DLD1 (cell line): ENCODE measurements around the gene GRAMD1C.
"Not testable (repeated sequence)": the region's sequence is repeated elsewhere in the genome, so short reads cannot be mapped to it uniquely, and the experiment has no call there.

ENCODE experiments used
- in situ Hi-C: cut with HindIII; loops from 2 replicates; pipeline ENCODE4 v1.10.0; 2017; ENCODE audit warnings: low sequenced_read_pairs

GRAMD1C gene

DNA sequence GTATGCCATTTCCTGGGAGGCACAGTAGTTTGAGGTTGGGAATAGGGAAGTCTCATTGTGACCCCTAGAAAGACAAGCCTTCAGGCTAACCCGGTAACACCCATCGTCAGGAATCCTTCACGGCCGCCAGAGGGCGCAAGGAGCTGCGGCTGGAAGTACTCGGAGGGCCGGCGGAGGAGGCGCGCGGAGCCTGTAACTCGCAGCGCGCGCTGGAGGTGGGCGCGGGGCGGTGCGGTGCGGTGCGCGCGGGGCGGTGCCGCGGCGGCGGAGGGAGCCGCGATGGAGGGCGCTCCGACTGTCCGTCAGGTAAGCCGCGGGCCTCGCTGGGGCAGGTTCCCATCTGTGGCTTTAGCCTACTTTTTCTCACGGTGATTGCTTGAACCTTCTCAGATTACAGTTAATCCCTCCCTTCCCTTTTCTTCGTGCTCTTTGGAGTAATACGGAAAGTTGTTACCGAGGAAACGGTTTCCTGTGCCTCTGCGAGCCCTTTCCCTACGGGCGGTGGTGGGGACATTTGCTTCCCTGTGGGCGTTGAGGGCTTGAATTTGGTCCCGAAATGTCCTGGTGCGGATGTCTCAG, at the start of gene GRAMD1C:
Gene GRAMD1C (plus strand): TSS at position 158 of the 579 bp plus-strand sequence. CDS start 122 bp downstream, at position 280.
- in situ Hi-C loops: no loop called here

DNA sequence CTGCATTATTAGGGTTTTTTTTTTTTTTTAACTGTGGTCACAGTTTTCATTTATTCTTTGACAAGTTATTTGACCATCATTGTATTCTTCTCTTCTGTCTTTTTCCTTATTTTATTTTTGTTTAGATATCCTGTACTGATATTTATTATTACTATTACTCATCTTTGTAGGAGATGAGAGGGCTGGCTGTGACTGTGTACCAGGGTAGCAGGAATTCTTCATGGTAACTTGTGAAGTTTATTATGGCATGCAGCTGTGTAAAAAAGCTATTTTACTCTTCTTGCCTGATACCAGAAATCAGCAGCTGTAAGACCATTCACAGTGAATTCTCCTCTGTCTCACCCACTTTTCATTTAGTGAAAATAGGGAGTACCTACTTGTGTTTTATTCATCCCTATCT, 47.2 kb upstream of the GRAMD1C start:
- in situ Hi-C loops: no loop called here

DNA sequence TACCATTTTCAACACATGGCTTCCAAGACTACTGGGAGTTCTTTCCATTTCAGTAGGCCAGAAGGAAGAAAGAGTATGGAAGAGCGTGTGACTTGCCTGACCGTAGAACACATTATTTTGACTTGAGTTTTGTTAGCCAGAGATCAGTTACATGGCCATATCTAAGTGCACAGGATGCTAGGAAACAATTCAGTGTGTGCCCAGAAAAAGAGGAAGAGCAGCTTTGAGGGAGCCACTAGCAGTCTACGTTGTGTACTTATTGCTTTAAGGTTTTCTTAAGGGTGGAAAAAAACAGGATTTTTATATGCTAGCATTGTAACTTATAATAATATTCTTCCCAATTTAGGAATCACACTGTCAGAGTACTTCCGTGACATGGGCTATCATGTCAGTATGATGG, 44.1 kb upstream of the GRAMD1C start:
- in situ Hi-C loops: no loop called here

DNA sequence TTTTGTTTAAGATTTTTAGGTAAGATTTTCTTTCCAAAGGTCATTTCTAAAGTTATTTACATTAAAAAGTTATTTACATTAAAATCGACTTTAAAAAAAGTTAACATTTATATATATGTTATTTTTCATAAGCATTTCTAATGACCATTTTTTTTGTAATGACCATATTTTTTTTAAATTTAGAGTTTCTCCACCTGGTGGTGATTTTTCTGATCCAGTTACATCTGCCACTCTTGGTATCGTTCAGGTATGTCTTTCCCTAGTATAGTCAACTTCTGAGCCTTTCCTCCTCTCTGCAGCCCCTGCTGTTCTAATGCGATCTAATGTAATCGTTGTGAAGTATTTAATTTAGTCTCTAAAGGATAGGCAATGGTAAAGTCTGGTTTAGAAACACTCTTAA, 42.9 kb upstream of the GRAMD1C start:
- in situ Hi-C loops: no loop called here

DNA sequence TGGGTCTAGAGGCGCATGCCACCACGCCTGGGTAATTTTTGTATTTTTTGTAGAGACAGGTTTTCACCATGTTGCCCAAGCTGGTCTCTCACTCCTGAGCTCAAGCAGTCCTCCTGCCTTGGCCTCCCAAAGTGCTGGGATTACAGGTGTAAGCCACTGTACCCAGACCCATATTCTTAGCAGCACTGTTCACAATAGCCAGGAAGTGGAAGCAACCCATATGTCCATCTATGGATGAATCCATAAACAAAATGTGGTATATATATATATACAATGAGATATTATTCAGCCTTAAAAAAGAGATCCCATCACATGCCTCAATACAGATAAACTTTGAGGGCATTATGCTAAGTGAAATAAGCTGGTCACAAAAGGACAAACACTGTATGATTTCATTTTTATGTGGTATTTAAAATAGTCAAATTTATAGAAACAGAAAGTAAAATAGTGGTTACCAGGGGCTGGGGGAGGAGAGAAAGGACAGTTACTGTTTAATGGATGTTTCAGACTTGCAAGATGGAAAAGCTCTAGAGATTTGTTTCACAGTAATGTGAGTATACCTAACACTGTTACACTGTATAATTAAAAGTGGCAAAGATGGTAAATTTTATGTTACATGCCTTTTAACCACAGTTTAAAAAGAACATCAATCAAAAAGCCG, 35.7 kb upstream of the GRAMD1C start:
- in situ Hi-C loops: no loop called here

DNA sequence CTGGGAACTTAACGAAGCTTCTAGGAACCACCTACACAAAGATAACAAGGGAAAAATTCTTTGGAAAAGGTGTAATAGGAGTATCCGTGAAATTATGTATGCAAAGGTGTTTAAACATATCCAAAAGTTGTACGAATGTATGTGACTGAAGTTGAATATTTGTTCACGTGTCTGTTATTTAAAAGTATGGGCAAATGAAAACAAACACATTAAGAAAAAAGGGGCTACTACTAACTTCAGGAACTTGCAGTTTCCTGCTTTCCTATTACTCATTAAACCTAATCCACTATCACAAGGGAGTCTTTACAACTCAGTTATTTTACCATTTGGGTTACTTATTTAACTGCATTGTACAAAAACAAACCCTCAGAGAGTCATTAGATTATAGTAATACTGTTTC, 33.9 kb upstream of the GRAMD1C start:
- in situ Hi-C loops: no loop called here

DNA sequence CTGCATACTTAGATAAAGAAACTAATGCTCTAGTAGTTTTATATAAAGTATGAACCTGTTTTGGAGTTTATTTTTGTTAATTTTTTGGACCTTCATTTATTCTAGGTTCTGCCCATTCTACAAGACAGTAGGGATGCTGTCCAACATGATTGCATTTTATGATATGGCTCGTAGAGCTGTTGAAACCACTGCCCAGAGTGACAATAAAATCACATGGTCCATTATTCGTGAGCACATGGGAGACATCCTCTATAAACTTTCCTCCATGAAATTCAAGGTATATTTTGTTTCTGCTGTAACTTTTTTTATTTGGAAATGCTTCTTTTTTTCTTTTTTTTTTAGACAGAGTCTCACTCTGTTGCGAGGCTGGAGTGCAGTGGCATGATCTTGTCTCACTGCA, 33.3 kb upstream of the GRAMD1C start:
- in situ Hi-C loops: no loop called here

DNA sequence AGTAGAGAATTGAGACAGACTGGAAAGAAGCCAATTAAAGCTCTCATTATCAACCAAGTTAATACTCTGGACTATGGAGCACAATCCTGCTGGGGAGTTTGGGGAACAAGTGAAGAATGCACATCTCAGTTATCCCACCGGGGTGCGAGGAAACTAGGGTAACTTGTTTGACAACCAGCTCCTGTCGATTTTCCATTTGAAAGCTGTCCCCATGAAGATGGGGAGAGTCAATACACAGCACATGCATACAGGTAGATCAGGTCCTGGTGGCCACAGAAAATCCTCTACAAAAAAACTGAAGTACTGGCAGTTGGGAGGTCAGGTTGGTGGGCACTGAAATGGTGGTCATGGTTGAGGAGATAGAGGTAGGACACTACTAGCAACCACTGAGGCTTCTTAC, 25.7 kb upstream of the GRAMD1C start:
- in situ Hi-C loops: no loop called here

DNA sequence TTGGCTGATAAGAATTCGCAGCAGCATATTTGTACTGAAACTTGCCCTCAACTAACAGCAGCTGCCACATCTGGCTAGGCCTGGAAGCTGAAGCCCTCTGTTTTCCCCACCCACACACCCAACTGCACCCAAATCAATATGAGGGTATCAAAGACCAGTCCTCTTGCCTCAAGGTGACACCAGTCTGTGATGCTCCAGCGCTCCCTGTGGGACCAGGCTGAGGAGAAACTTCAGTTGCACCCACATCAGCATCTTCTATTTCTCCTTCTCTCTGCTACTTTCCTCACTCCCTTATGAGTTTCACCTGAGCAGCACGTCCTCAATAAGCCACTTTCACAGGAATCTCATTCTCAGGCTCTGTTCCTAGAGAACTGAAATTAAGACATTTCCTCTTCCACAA, 18.7 kb upstream of the GRAMD1C start:
- in situ Hi-C loops: no loop called here

DNA sequence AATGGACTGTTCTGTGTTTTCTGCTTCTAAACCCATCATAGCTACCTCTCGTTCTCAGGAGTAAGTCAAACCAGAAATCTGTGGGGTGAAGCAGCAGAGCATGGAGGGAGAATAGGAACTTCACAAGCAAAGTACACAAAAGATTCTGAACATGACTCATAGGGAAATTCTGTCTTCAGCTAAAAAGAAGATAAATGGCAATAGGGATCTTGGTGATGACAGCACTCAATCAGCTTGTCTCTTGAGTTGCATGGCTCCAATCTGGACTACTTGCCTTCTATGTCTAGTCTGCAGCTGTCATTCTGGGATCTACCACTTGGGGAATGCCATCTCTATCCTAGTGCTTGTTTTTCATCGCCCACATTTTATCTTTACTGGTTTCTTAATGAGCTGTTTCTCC, 13.5 kb upstream of the GRAMD1C start:
- in situ Hi-C loops: no loop called here

DNA sequence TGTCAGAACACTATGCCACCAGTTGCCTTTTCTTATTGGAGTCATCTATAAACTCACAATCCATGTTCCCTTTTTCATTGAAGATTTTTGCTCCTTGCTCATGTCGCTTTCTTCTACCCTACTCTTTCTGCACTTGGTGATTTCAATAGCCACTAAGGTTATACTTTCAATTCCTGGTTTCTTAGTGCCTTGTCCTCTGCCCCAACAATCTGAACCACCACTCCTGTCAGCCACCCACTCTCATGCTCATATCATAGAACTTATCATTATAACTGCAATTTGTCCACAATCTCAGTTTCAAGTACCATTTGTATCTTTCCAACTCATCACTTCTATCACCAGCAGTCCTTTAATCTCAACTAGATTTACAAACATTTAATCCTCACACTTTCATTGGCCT, 10.0 kb upstream of the GRAMD1C start:
- in situ Hi-C loops: no loop called here

DNA sequence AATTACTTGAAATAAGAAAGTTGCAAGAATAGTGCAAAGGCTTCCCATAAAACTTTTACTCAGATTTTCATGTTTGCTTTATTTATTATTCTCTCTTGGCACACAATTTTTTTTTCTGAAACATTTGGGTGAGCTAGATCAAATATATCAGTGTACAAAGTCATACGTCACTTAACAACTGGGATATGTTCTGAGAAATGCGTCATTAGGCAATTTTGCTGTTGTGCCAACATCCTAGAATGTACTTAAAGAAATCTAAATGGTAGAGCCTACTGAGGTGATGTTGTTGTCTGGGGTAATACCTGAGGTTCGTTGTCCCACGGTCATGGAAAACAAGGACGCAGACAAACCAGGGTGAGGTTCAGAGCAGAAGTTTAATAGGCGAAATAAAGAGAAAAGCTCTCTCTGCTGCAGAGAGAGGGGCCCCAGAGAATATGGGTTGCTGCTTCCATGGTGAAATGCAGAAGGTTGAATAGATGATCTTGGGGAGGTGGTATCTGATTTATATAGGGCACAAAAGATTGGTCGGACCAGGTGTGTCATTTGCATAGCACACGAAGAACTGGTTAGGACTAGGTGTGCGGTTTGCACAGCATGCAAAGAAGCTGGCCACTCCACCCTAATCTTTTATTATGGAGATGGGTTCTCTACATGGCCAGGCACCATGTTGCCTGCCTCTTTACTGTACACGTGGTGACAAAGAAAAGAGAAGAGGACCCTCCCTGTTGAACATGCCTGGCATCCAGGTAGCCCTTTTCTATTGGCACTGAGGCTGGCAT, 8.8 kb upstream of the GRAMD1C start:
- in situ Hi-C loops: no loop called here

DNA sequence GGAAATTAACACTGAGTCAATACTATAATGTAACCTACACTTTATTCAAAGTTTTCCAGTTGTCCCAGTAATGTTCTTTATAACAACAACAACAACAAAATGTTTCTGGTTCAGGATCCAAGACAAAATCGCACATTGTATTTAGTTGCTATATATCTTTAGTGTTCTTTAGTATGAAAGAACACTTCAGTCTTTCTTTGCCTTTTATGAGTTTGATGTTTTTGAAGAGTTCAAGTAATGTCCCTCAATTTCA, 7.6 kb upstream of the GRAMD1C start:
- in situ Hi-C loops: no loop called here

DNA sequence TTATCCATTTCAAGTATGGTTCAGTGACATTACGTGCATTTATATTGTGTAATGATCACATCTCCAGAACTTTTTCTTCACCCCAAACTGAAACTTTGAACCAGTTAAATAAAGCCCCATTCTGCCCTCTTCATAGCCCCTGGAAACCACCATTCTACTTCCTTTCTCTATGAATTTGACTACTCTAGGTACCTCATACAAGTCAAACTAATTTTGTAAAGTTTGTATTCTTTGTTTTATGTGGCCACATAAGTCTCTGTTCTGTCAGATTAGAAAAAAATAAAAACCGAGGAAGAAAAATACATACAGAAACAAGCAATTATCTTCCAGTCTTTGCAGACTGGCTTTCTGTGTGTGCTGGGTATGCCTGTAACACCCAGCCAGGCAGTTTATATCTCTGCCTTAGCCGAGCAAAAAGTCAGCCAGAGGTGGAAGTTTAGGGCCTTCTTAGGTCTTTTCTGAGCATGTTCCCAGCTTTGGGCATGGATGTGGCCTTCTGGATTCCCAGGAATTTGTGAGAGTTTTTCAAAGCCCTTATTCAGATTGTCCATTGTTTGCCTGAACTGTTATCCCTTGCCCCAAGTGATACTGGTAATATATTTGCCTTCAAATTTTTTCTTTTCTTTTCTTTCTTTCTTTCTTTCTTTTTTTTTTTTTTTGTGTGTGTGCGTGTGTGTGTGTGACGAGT, 6.0 kb upstream of the GRAMD1C start:
- in situ Hi-C loops: no loop called here

DNA sequence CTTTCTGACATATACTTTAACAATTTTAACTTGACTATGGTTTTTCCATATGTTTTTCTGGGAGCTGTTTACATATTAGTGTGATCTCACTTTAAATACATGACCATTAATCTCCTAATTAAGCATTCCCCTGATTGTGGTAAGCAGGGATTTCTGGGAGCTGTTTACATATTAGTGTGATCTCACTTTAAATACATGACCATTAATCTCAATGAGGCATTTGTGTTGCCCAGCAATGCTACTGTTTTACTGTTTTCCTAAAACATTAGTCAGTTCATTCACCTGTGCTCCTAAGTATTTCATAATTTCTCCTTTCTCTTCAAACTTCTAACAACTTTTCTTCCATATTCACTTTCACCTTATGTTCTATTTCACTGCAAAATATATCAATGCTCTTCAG, 3.6 kb upstream of the GRAMD1C start:
- in situ Hi-C loops: no loop called here

DNA sequence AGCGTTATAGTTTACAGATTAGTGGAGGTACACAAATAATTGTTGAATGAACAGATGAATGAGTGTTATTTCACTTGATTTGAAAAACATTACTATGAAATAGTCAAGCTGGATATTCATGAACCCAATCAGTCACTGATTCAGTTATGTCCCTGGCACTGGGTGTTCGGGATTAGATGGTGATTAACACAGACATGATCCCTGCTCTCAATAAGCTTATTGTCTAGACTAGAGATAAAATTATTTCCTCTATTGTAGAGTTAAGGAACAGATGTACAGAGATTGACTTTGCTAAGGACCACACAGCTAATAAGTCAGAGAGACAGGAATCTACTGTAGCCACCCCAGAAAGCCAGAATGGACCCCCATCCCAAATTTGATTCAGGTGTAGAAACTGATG, 963 bp downstream of the GRAMD1C start:
- in situ Hi-C loops: no loop called here

DNA sequence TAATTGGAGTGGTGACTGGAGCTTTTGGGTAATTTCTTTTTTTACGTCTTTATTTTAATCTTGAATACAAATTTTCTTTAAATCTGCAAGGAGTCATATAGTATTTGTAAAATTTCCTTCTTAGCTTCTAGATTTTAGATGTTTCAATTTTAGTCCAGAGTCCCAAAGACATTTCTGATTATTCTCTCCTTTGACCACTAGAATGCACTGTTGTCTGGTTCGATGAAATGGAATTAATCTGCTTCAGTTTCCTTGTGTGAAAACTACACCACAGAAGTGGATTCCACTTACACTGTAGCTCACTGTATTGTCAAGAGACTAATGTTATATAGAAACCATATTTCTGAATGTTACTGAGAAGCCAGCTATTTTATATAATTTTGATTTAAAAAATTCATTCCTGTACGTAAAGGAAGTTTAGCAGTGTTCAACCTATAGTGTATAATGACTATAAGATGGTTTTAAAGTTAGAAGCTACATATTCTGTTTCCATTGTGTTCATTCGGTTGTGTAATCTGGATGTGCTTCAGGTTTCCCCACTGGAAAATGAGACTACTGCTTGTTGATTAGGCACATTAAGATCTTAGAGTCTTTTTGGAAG, 6.1 kb downstream of the GRAMD1C start:
- in situ Hi-C loops: no loop called here

DNA sequence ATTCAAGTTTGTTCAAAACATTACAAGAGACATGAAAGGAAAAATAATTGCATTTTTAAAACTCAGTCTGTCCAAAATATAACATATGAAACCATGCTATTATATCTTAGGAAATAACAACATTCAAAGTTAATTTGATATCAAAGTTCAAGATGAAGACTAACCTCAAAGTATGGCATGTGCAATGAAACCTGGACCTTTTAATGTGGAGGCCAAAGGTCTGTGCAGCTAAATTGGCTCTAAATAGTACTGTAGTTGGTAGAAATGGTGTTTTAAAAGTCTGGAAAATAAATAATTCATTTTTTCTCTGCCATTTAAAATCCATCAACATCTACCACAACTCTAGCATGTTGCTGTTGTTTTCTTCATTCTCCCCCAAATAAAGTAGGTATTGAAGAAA, 8.7 kb downstream of the GRAMD1C start:
- in situ Hi-C loops: no loop called here

DNA sequence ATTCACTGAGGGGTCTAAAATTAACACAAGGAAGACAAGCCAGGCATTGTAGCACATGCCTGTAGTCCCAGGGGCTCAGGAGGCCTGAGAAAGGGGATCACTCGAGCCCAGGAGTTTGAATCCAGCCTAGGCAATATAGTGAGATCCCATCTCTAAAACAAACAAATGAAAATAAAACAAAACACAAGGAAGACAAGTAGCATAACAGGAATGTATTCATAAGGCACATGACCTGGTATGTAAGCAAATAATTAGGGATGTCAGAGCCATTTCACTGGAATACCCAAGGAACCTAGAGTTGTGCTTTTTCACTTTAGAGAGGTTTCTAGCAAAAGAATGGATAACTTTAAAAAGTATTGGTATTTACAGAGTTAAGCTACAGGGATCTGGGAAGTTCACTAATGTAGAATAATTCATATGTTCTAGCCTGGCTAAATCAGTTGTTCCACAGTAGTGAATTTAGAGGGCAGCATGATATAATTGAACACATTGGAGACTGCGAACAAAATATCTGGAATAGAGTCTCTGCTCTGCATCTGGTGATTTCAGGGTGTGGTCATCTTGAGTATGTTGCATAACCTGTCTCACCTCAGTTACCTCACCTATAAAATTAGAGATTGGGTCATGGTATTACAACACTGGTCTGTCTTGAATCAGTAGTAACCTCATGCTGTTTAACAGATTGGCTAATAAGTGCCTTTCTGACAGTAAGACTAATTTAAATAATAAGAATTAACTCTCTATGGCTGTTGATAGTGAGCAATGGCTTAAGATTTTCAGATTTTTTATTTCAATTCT, 9.3 kb downstream of the GRAMD1C start:
- in situ Hi-C loops: no loop called here

DNA sequence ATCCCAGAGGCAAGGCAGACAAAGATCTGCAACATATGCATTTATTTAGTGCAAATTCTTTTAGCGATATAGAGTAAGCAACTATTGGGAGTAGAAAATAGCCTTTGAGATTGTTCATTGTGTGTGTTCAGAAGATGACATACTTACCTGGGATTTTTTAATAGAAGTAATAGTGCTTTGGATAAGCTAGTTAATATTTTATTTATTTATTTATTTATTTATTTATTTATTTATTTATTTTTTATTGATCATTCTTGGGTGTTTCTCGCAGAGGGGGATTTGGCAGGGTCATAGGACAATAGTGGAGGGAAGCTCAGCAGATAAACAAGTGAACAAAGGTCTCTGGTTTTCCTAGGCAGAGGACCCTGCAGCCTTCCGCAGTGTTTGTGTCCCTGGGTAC, 10.5 kb downstream of the GRAMD1C start:
- in situ Hi-C loops: not testable (repeated sequence)

DNA sequence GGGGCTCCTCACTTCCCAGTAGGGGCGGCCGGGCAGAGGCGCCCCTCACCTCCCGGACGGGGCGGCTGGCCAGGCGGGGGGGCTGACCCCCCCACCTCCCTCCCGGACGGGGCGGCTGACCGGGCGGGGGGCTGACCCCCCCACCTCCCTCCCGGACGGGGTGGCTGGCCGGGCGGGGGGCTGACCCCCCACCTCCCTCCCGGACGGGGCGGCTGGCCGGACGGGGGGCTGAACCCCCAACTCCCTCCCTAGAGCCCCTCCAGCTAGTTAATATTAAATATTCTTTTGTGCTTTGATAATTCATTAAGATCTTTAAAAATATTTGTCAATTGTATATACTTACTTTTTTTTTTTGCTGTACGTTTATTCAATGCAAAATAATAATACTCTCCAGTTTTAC, 11.3 kb downstream of the GRAMD1C start:
- in situ Hi-C loops: not testable (repeated sequence)
